K562 (cell line): ENCODE measurements around the gene ADGRF5. TPM values are rescaled to one million over a fixed set of nuclear protein-coding genes. Genes with fewer than 3 reads are reported as not detected.

ENCODE experiments used
- ATAC-seq: fragments of 200-7000 bp; cut with Tn5 transposase; 3 replicates; pipeline ENCODE4 v1.9.1; 2020; ENCODE audit warnings: moderate library complexity
- BruUV-seq: library from RNA; stranded (reverse); fragments of 400-500 nt; replicated peaks from 2 replicates; lab custom pipeline; 2021; lab: Mats Ljungman, UMichigan
- CTCF ChIA-PET: fragments of 300-600 bp; formaldehyde crosslinking; extraction: SDS; loops from one replicate; lab custom pipeline; 2021; ENCODE audit warnings: low intra/inter-chr PET ratio; lab: Yijun Ruan, JAX
- POLR2A ChIA-PET: fragments of 300-600, 350-650 bp; sonication (Branson Sonifier 250); formaldehyde crosslinking; extraction: SDS; loops from one replicate; lab custom pipeline; 2021; ENCODE audit warnings: antibody characterized with exemption, inconsistent platforms; lab: Yijun Ruan, JAX
- DNase-seq, 4 experiments: peaks; one replicate each; pipeline versions ENCODE4 v3.0.0 to v3.0.0-alpha.2; 2011 to 2018; ENCODE audit warnings: low spot score in 3 of 4, mixed read lengths in 3 of 4; ENCODE audit errors: extremely low read depth in 1 of 4
- FAIRE-seq: peaks from 2 replicates; lab custom pipeline; 2011; peaks lifted over from hg19 to GRCh38; lab: Jason Lieb, UNC
- H2AFZ ChIP-seq: 2 replicates; pipeline ENCODE4 v1.6.0; 2011; ENCODE audit warnings: low read depth, low read length, control low read depth, inconsistent platforms
- H3K27ac ChIP-seq: fragments of 200-600 bp; 3 replicates; pipeline ENCODE4 v1.8.0; 2011; ENCODE audit warnings: low read depth, mild to moderate bottlenecking, control low read depth, inconsistent platforms, low read length, moderate library complexity, mixed read lengths; ENCODE audit errors: extremely low read depth
- H3K27me3 ChIP-seq, 2 experiments: fragments of 300-600 bp in 1 of 2; 2 replicates in 1 of 2; 3 replicates in 1 of 2; pipeline versions ENCODE4 v1.6.0 to v1.8.0; 2011; ENCODE audit warnings: inconsistent platforms in 2 of 2, low read length in 2 of 2, mild to moderate bottlenecking in 1 of 2, mixed read lengths in 1 of 2, moderate library complexity in 1 of 2; ENCODE audit not compliant: control insufficient read depth in 2 of 2, insufficient read depth in 2 of 2
- H3K36me3 ChIP-seq: fragments of 300-600 bp; 3 replicates; pipeline ENCODE4 v1.8.0; 2011; ENCODE audit warnings: mild to moderate bottlenecking, low read length, inconsistent platforms; ENCODE audit not compliant: control insufficient read depth, insufficient read depth
- H3K4me1 ChIP-seq, 2 experiments: fragments of 200-600 bp in 1 of 2; replicated peaks in 1 of 2; 2 replicates in 1 of 2; 3 replicates in 1 of 2; pipeline versions ENCODE4 v1.5.1 to v1.8.0; 2011; ENCODE audit warnings: inconsistent platforms in 2 of 2, low read length in 2 of 2, mild to moderate bottlenecking in 1 of 2, mixed read lengths in 1 of 2, moderate library complexity in 1 of 2; ENCODE audit not compliant: control insufficient read depth in 2 of 2, insufficient read depth in 2 of 2
- H3K4me2 ChIP-seq: 2 replicates; pipeline ENCODE4 v1.6.1; 2011; ENCODE audit warnings: low read length, control low read depth, inconsistent platforms, mixed read lengths; ENCODE audit not compliant: insufficient read depth
- H3K4me3 ChIP-seq: fragments of 200-600 bp; sonication (generic), shearing (Covaris generic); 2 replicates; pipeline ENCODE4 v1.5.1; 2016; ENCODE audit warnings: control low read depth, inconsistent platforms
- H3K79me2 ChIP-seq: fragments of 200-600 bp; 3 replicates; pipeline ENCODE4 v1.8.0; 2011; ENCODE audit warnings: low read length, inconsistent platforms; ENCODE audit not compliant: control insufficient read depth, insufficient read depth
- H3K9ac ChIP-seq, 2 experiments: 2 replicates each; pipeline versions ENCODE4 v1.6.0 to v1.6.1; 2011; ENCODE audit warnings: low read depth in 2 of 2, low read length in 2 of 2, control low read depth in 1 of 2, inconsistent platforms in 1 of 2, mild to moderate bottlenecking in 1 of 2, mixed read lengths in 1 of 2; ENCODE audit not compliant: insufficient read depth in 1 of 2
- H3K9me1 ChIP-seq: one replicate; pipeline ENCODE4 v1.6.0; 2011; ENCODE audit warnings: inconsistent platforms, mild to moderate bottlenecking, low read length, moderate library complexity; ENCODE audit not compliant: control insufficient read depth, insufficient read depth
- H3K9me3 ChIP-seq: replicated peaks from 2 replicates; pipeline ENCODE4 v1.5.1; 2011; ENCODE audit warnings: low read depth, low read length, inconsistent platforms; ENCODE audit not compliant: control insufficient read depth, insufficient read depth
- H4K20me1 ChIP-seq: replicated peaks from 2 replicates; pipeline ENCODE4 v1.6.1; 2011; ENCODE audit warnings: low read length, inconsistent platforms, mixed read lengths; ENCODE audit not compliant: control insufficient read depth, insufficient read depth
- ADNP ChIP-seq: fragments of 200-800 bp; sonication (Bioruptor generic); IDR thresholded peaks from 2 replicates; pipeline ENCODE4 v1.6.1; 2016; ENCODE audit warnings: missing genetic modification characterization, missing compliant biosample characterization
- ARNT ChIP-seq, 2 experiments: fragments of 450-650 bp; IDR thresholded peaks; 2 replicates each; pipeline ENCODE4 v1.6.1; 2016; ENCODE audit warnings: mild to moderate bottlenecking in 1 of 2
- HDAC1 ChIP-seq, 2 experiments: fragments of 450-650 bp; IDR thresholded peaks; 2 replicates each; pipeline ENCODE4 v1.6.1; 2016 to 2017; ENCODE audit warnings: inconsistent platforms in 1 of 2, mild to moderate bottlenecking in 1 of 2, moderate library complexity in 1 of 2
- HIVEP1 ChIP-seq: fragments of 250-450 bp; sonication (Bioruptor Pico); IDR thresholded peaks from 2 replicates; pipeline ENCODE4 v1.4.0; 2020; ENCODE audit warnings: mild to moderate bottlenecking
- JUNB ChIP-seq: fragments of 450-650 bp; formaldehyde crosslinking; conservative IDR thresholded peaks from 2 replicates; pipeline ENCODE4 v1.4.0; 2020; ENCODE audit warnings: mild to moderate bottlenecking
- MAFK ChIP-seq: IDR thresholded peaks from 2 replicates; pipeline ENCODE4 v1.6.1; 2011; ENCODE audit warnings: low read length, improper control_type of control experiment
- NR3C1 ChIP-seq: sonication (generic); formaldehyde crosslinking; IDR thresholded peaks from 2 replicates; pipeline ENCODE4 v1.8.1; 2022; ENCODE audit warnings: missing genetic modification reagents
- PTRF ChIP-seq: fragments of 450-650 bp; IDR thresholded peaks from 2 replicates; pipeline ENCODE4 v1.6.1; 2016; ENCODE audit warnings: mild to moderate bottlenecking, missing genetic modification characterization, missing compliant biosample characterization
- RHOXF2B ChIP-seq: fragments of 250-450 bp; sonication (Bioruptor Pico); conservative IDR thresholded peaks from 2 replicates; pipeline ENCODE4 v1.5.1; 2021
- SRSF3 ChIP-seq: fragments of 200-400 bp; formaldehyde crosslinking; IDR thresholded peaks from 2 replicates; pipeline ENCODE4 v1.6.1; 2016; ENCODE audit warnings: mild to moderate bottlenecking, low read length, moderate library complexity; ENCODE audit not compliant: insufficient read depth
- ZNF695 ChIP-seq: fragments of 450-650 bp; formaldehyde crosslinking; IDR thresholded peaks from 2 replicates; pipeline ENCODE4 v1.4.0; 2020; ENCODE audit warnings: mild to moderate bottlenecking, moderate library complexity
- ZNF766 ChIP-seq: fragments of 200-800 bp; sonication (Bioruptor generic); conservative IDR thresholded peaks from 2 replicates; pipeline ENCODE4 v1.6.1; 2016; ENCODE audit warnings: missing genetic modification characterization, missing compliant biosample characterization
- WGBS: fragments of 100-300 bp; shearing (Covaris generic); methylation state at CpG from one replicate; pipeline ENCODE4 v1.1.6; 2016; ENCODE audit warnings: low coverage, mixed read lengths; ENCODE audit not compliant: insufficient coverage; ENCODE audit errors: missing lambda C conversion rate; 5-methylcytosine and 5-hydroxymethylcytosine counted together
- in situ Hi-C: fragments of 300-500 bp; cut with MboI; formaldehyde crosslinking; loops from 4 replicates; pipeline ENCODE4 v1.15.0; 2018; ENCODE audit warnings: inconsistent platforms, mixed read lengths
- intact Hi-C: fragments of 100-400 bp; cut with micrococcal nuclease; formaldehyde crosslinking; loops from 2 replicates; pipeline ENCODE4 v1.14.2; 2022
- polyA plus RNA-seq, 8 experiments: library from polyadenylated mRNA; depleted of rRNA in 4 of 8; stranded (reverse) in 5 of 8; unstranded in 3 of 8; fragments of >200 nt; fragmentation: Nextera tagmentation in 2 of 8; fragmentation: Illumina TruSeq in 1 of 8; extraction: Ambion mirVana in 2 of 8; extraction: Trizol in 1 of 8; gene quantifications; 2 replicates each; pipeline versions ENCODE4 v1.2.1 to v1.2.3, GENCODE V29; 2011 to 2014; ENCODE audit warnings: inconsistent platforms in 1 of 8, missing spikeins in 1 of 8
- total RNA-seq, 7 experiments: library from RNA; depleted of rRNA in 6 of 7; stranded (reverse); fragments of >200 nt in 6 of 7; fragmentation: Illumina TruSeq in 2 of 7; extraction: Trizol in 2 of 7; gene quantifications; 2 replicates each; pipeline versions ENCODE4 v1.2.1 to v1.2.3, GENCODE V29; 2011 to 2021; ENCODE audit warnings: low replicate concordance in 1 of 7
- TF ChIP-seq, protein P1 (sequence below): sonication (generic); formaldehyde crosslinking; IDR thresholded peaks from 2 replicates; pipeline ENCODE4 v1.8.0; 2022; ENCODE audit warnings: mild to moderate bottlenecking, low read depth, missing genetic modification reagents

ADGRF5 gene
- total and polyA plus RNA-seq, 9 of the 15 experiments (the other 6 are each of a cell fraction or from before 2014, with no cell fraction given) = 0.07 TPM; not detected in 8

DNA sequence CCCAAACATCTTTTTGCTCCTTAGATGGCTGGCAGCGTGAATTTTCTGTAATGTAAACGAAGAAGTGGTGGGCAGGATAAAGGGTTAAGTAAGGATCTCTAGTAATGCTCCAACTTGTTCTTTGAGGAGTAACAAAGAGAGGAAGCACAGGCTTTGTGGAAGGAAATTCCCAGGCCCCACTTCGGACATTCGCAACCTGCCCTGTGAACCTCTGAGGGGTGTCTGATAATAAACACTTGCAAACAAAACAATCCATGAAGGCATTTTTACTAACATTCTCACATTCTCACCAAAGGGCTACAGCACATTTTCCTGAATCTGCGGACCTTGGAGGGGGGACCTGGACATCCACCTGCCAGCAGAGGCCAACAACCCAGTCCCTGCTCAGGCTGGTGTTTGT, 25.8 kb upstream of the ADGRF5 start:
- intact Hi-C loops = no loop called here
- Histone ChIP-seq H3K4me3 (no peak overlapping the region), H3K4me1 (no peaks in the 10 kb centered on the region), H3K4me2 (no peak overlapping the region), H3K9ac (no peak overlapping the region), H3K9me1 (no peaks in the 10 kb centered on the region), H3K9me3 (no peaks in the 10 kb centered on the region), H3K27ac (no peak overlapping the region), H2AFZ (no peak overlapping the region), H3K79me2 (no peaks in the 10 kb centered on the region), H4K20me1 (no peaks in the 10 kb centered on the region; the same call in 1 of the 2 replicates), H3K36me3 (no peaks in the 10 kb centered on the region), H3K27me3 (peaks cover 0 to 14% of the 10 kb centered on the region in 2 experiments; a peak in 3 of 5 replicates)
- ChIA-PET POLR2A (no interaction called here), CTCF (no interaction called here)
- no peak for FAIRE-seq
- in situ Hi-C loops = no loop called here
- no peak for DNase-seq
- TF ChIP-seq SRSF3 = no peak
- TF ChIP-seq PTRF (tag) = no peak
- TF ChIP-seq HDAC1 (IDR thresholded peaks at IDR 0.05) = no peak
- ATAC-seq = no peak
- WGBS = 2% methylated on average over 5 of the region's 5 CpGs
- BruUV-seq = no TSS peak

- H3K9me3 ChIP-seq = no peaks in the 10 kb centered on the region
- ATAC-seq = no peak
- no peak for FAIRE-seq
- H3K4me2 ChIP-seq = no peak overlapping the region
- no peaks in the 10 kb centered on the region for H3K9me1 ChIP-seq
- ChIA-PET CTCF (no interaction called here), POLR2A (no interaction called here)
- intact Hi-C loops = no loop called here
- 0% methylated on average over 1 of the region's 1 CpG for WGBS
- peaks cover 0 to 11% of the 10 kb centered on the region in 2 experiments; a peak in 2 of 5 replicates for H3K27me3 ChIP-seq
- no peak overlapping the region for H3K9ac ChIP-seq
- H3K4me3 ChIP-seq = no peak overlapping the region
- H4K20me1 ChIP-seq = no peaks in the 10 kb centered on the region
- H3K4me1 ChIP-seq = no peaks in the 10 kb centered on the region
- no TSS peak for BruUV-seq
- no peaks in the 10 kb centered on the region for H3K36me3 ChIP-seq
- no peak overlapping the region for H3K27ac ChIP-seq
- DNase-seq = no peak
- H3K79me2 ChIP-seq = no peaks in the 10 kb centered on the region
- in situ Hi-C loops = no loop called here
- H2AFZ ChIP-seq = no peak overlapping the region
- no peak for TF ChIP-seq RHOXF2B (CRISPR knock-in tag)
- TF ChIP-seq ADNP = no peak
- TF ChIP-seq JUNB (CRISPR knock-in tag) = no peak
- TF ChIP-seq, protein P1, sequence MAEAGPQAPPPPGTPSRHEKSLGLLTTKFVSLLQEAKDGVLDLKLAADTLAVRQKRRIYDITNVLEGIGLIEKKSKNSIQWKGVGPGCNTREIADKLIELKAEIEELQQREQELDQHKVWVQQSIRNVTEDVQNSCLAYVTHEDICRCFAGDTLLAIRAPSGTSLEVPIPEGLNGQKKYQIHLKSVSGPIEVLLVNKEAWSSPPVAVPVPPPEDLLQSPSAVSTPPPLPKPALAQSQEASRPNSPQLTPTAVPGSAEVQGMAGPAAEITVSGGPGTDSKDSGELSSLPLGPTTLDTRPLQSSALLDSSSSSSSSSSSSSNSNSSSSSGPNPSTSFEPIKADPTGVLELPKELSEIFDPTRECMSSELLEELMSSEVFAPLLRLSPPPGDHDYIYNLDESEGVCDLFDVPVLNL = no peak
- no peak for TF ChIP-seq ZNF695 (CRISPR knock-in tag)
- no peak for TF ChIP-seq HIVEP1 (CRISPR knock-in tag)
- TF ChIP-seq ARNT (IDR thresholded peaks at IDR 0.05) = no peak
- no peak for TF ChIP-seq MAFK
- TF ChIP-seq ZNF766 (CRISPR knock-in tag) = no peak
- no peak for TF ChIP-seq NR3C1 (CRISPR knock-in tag)
Measured at GRCh38 chr6:46940433-46941226, 18.9 kb upstream of the ADGRF5 start.
